Measurements from ENCODE around the gene ARHGAP30. TPM values are rescaled to one million over a fixed set of nuclear protein-coding genes. Genes with fewer than 3 reads are reported as not detected.

Gene ARHGAP30
- total and polyA plus RNA-seq, 2 of the 8 experiments (the other 6 are each of a cell fraction or from before 2014, with no cell fraction given) = 0.27 to 0.39 TPM

GRCh38 chr1:161077426-161077825, 7.7 kb upstream of the ARHGAP30 start (continued):
- TF ChIP-seq, protein P1, sequence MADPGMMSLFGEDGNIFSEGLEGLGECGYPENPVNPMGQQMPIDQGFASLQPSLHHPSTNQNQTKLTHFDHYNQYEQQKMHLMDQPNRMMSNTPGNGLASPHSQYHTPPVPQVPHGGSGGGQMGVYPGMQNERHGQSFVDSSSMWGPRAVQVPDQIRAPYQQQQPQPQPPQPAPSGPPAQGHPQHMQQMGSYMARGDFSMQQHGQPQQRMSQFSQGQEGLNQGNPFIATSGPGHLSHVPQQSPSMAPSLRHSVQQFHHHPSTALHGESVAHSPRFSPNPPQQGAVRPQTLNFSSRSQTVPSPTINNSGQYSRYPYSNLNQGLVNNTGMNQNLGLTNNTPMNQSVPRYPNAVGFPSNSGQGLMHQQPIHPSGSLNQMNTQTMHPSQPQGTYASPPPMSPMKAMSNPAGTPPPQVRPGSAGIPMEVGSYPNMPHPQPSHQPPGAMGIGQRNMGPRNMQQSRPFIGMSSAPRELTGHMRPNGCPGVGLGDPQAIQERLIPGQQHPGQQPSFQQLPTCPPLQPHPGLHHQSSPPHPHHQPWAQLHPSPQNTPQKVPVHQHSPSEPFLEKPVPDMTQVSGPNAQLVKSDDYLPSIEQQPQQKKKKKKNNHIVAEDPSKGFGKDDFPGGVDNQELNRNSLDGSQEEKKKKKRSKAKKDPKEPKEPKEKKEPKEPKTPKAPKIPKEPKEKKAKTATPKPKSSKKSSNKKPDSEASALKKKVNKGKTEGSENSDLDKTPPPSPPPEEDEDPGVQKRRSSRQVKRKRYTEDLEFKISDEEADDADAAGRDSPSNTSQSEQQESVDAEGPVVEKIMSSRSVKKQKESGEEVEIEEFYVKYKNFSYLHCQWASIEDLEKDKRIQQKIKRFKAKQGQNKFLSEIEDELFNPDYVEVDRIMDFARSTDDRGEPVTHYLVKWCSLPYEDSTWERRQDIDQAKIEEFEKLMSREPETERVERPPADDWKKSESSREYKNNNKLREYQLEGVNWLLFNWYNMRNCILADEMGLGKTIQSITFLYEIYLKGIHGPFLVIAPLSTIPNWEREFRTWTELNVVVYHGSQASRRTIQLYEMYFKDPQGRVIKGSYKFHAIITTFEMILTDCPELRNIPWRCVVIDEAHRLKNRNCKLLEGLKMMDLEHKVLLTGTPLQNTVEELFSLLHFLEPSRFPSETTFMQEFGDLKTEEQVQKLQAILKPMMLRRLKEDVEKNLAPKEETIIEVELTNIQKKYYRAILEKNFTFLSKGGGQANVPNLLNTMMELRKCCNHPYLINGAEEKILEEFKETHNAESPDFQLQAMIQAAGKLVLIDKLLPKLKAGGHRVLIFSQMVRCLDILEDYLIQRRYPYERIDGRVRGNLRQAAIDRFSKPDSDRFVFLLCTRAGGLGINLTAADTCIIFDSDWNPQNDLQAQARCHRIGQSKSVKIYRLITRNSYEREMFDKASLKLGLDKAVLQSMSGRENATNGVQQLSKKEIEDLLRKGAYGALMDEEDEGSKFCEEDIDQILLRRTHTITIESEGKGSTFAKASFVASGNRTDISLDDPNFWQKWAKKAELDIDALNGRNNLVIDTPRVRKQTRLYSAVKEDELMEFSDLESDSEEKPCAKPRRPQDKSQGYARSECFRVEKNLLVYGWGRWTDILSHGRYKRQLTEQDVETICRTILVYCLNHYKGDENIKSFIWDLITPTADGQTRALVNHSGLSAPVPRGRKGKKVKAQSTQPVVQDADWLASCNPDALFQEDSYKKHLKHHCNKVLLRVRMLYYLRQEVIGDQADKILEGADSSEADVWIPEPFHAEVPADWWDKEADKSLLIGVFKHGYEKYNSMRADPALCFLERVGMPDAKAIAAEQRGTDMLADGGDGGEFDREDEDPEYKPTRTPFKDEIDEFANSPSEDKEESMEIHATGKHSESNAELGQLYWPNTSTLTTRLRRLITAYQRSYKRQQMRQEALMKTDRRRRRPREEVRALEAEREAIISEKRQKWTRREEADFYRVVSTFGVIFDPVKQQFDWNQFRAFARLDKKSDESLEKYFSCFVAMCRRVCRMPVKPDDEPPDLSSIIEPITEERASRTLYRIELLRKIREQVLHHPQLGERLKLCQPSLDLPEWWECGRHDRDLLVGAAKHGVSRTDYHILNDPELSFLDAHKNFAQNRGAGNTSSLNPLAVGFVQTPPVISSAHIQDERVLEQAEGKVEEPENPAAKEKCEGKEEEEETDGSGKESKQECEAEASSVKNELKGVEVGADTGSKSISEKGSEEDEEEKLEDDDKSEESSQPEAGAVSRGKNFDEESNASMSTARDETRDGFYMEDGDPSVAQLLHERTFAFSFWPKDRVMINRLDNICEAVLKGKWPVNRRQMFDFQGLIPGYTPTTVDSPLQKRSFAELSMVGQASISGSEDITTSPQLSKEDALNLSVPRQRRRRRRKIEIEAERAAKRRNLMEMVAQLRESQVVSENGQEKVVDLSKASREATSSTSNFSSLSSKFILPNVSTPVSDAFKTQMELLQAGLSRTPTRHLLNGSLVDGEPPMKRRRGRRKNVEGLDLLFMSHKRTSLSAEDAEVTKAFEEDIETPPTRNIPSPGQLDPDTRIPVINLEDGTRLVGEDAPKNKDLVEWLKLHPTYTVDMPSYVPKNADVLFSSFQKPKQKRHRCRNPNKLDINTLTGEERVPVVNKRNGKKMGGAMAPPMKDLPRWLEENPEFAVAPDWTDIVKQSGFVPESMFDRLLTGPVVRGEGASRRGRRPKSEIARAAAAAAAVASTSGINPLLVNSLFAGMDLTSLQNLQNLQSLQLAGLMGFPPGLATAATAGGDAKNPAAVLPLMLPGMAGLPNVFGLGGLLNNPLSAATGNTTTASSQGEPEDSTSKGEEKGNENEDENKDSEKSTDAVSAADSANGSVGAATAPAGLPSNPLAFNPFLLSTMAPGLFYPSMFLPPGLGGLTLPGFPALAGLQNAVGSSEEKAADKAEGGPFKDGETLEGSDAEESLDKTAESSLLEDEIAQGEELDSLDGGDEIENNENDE (IDR thresholded peaks at IDR 0.05; ENCODE audit: insufficient replicate concordance, low read length) = no peak
- TF ChIP-seq KDM4A (IDR thresholded peaks at IDR 0.05; ENCODE audit: low read depth, low read length, severe bottlenecking) (no peak), TCF12 (IDR thresholded peaks at IDR 0.05; ENCODE audit: low read depth, low read length) (no peak), CHD1 (IDR thresholded peaks at IDR 0.05; ENCODE audit: low read depth, low read length) (no peak), EP300 (IDR thresholded peaks at IDR 0.05; ENCODE audit: borderline replicate concordance in 1 of 2, low read depth in 2 of 2, low read length in 2 of 2) (no peak), SAP30 (IDR thresholded peaks at IDR 0.05; ENCODE audit: insufficient read depth, insufficient replicate concordance, low read length) (no peak), RFX5 (IDR thresholded peaks at IDR 0.05; ENCODE audit: borderline replicate concordance, low read depth, low read length) (no peak), ATF3 (IDR thresholded peaks at IDR 0.05; ENCODE audit: insufficient read depth, low read depth, low read length) (no peak), SIX5 (IDR thresholded peaks at IDR 0.05; ENCODE audit: low read depth, low read length) (no peak), YY1 (IDR thresholded peaks at IDR 0.05; ENCODE audit: low read depth, low read length) (no peak)

Data from H1 (cell line).